C4-2B (cell line): ENCODE data around the gene FRMD8.
A peak's percentile ranks its signal among the peaks of the same experiment; 100 is the strongest.

Experiments used
- H3K27ac ChIP-seq: fragments of 450-650 bp; 2 replicates; pipeline ENCODE4 v1.5.1; 2017
- ZFX ChIP-seq: fragments of 450-650 bp; IDR thresholded peaks from 2 replicates; pipeline ENCODE4 v1.6.1; 2017
- TF ChIP-seq, protein P1 (sequence below): fragments of 450-650 bp; conservative IDR thresholded peaks from 2 replicates; pipeline ENCODE4 v1.5.1; 2017; ENCODE audit warnings: mild to moderate bottlenecking

FRMD8 gene

DNA sequence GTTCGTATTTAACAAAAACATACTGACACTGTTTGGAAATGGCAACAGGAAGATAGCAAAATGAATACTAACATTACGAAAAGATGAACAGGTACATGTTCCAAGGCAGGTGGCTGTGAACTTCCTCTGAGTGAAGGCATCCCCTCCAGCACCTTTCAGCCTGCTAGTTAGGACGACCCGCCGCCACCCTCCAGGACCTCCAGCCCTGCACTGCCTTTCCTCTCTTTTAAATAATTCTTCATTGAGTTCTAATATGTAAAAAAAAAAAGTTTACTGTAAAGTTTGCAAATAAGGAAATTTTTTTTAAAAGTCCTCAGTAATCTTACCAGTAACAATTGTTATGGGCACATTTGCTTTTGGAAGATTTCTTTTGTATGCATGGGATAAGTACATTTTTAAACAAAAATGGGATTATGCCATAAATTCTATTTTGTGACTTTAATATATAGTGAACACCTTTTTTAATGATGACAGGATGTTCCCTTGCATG lies 42.2 kb downstream of the FRMD8 start:
- peak overlapping the region; percentile 63 for H3K27ac ChIP-seq
- TF ChIP-seq, protein P1, sequence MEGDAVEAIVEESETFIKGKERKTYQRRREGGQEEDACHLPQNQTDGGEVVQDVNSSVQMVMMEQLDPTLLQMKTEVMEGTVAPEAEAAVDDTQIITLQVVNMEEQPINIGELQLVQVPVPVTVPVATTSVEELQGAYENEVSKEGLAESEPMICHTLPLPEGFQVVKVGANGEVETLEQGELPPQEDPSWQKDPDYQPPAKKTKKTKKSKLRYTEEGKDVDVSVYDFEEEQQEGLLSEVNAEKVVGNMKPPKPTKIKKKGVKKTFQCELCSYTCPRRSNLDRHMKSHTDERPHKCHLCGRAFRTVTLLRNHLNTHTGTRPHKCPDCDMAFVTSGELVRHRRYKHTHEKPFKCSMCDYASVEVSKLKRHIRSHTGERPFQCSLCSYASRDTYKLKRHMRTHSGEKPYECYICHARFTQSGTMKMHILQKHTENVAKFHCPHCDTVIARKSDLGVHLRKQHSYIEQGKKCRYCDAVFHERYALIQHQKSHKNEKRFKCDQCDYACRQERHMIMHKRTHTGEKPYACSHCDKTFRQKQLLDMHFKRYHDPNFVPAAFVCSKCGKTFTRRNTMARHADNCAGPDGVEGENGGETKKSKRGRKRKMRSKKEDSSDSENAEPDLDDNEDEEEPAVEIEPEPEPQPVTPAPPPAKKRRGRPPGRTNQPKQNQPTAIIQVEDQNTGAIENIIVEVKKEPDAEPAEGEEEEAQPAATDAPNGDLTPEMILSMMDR, result no peak
- no peak for TF ChIP-seq ZFX

DNA sequence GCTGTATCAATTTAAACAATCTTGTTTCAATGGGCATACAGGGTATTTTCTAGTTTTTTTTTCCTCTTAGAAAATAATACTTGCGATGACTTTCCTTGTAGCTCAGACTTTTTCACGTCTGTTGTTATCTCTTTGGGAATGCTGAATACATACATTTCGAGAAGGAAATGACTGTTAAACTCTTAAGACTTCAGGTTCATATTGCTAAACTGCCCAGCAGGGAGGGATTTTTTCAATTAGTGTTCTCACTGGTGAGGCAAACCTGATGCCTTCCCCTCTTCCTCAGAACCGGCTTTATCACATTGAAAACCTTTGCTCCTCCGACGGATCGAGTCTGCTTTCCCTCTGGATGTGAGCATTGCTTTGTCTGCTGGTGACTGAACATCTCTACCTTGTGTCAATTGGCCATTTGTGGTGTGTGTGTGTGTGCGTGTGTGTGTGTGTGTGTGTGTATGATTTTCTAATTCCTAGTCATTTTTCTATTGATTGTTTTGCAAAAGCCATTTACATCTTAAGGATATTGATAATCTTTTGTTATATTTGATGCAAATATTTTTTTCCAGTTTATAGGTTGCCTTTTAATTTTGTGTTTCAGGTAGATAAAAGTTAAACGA lies 42.7 kb downstream of the FRMD8 start:
- no peak for TF ChIP-seq ZFX
- TF ChIP-seq, protein P1, result no peak
- peak overlapping the region; percentile 38 for H3K27ac ChIP-seq

- no peak for TF ChIP-seq ZFX
- TF ChIP-seq, protein P1, result no peak
- peak overlapping the region; percentile 38 for H3K27ac ChIP-seq
Measured at GRCh38 chr11:65429724-65430405, 43.4 kb downstream of the FRMD8 start.

GRCh38 chr11:65430406-65431217 lies 44.2 kb downstream of the FRMD8 start:
- H3K27ac ChIP-seq, result peak overlapping the region; percentile 38
- TF ChIP-seq, protein P1, result no peak
- TF ChIP-seq ZFX, result no peak

- TF ChIP-seq, protein P1, result no peak
- no peak for TF ChIP-seq ZFX
- H3K27ac ChIP-seq, result no peak overlapping the region
Measured at GRCh38 chr11:65431451-65432099, 45.1 kb downstream of the FRMD8 start.

DNA sequence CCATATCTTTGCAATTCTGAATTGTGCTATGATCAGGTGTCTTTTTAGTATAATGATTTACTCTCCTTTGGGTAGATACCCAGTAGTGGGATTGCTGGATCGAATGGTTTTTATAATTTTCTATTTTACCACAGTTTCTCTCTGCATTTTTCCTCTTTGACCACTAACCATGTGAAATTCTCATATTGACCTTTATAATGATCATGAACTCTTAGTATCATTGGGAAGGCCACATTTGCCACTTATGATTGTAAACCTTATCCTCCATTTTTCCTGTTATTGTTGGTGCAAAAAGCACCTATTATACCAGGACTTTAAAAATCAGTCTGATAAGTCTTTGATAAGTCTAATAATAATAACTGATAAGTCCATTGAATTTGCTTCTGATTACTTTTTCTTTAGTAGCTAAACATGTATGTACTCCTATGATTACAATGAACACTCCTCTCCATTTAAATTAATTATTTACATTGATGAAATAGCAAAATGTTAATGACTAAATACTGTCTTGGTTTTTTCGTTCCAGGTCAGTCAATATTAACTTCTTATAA lies 45.7 kb downstream of the FRMD8 start:
- TF ChIP-seq, protein P1, result no peak
- TF ChIP-seq ZFX, result no peak
- no peak overlapping the region for H3K27ac ChIP-seq
